GM12891 (cell line): ENCODE data around the gene PAQR5.

Experiments
- DNase-seq: peaks from one replicate; pipeline ENCODE4 v3.0.0; 2011; ENCODE audit warnings: low spot score; ENCODE audit not compliant: insufficient read length
- FAIRE-seq: peaks from 2 replicates; lab custom pipeline; 2011; peaks lifted over from hg19 to GRCh38; lab: Jason Lieb, UNC
- PAX5 ChIP-seq: IDR thresholded peaks from 2 replicates; pipeline ENCODE4 v1.6.1; 2011; ENCODE audit warnings: low read length, moderate library complexity, mild to moderate bottlenecking; ENCODE audit not compliant: insufficient read depth, severe bottlenecking
- POLR2A ChIP-seq: IDR thresholded peaks from 2 replicates; pipeline ENCODE4 v1.6.1; 2011; ENCODE audit warnings: low read depth, low read length, control low read depth
- POLR2AphosphoS5 ChIP-seq: IDR thresholded peaks from 2 replicates; pipeline ENCODE4 v1.6.1; 2011; ENCODE audit warnings: low read depth, low read length, control low read depth
- POU2F2 ChIP-seq: IDR thresholded peaks from 2 replicates; pipeline ENCODE4 v1.6.1; 2011; ENCODE audit warnings: low read depth, mild to moderate bottlenecking, control low read depth, low read length, moderate library complexity
- SPI1 ChIP-seq: IDR thresholded peaks from 2 replicates; pipeline ENCODE4 v1.6.1; 2011; ENCODE audit warnings: low read depth, low read length, control low read depth
- TAF1 ChIP-seq: IDR thresholded peaks from 2 replicates; pipeline ENCODE4 v1.6.1; 2011; ENCODE audit warnings: low read depth, low read length, control low read depth

PAQR5 gene

GRCh38 chr15:69414701-69415167 is 116.0 kb downstream of the PAQR5 start:
- peak; percentile 30 for DNase-seq
- peak; percentile 78 for FAIRE-seq
- TF ChIP-seq TAF1 (no peak), SPI1 (no peak), POLR2A (no peak), POU2F2 (no peak), POLR2AphosphoS5 (no peak), PAX5 (no peak)

- TF ChIP-seq POLR2AphosphoS5 = no peak
- no peak for TF ChIP-seq SPI1
- TF ChIP-seq POLR2A = no peak
- TF ChIP-seq POU2F2 = no peak
- FAIRE-seq (no peak), DNase-seq (no peak)
Observed at GRCh38 chr15:69415381-69415780, 116.7 kb downstream of the PAQR5 start.

DNA sequence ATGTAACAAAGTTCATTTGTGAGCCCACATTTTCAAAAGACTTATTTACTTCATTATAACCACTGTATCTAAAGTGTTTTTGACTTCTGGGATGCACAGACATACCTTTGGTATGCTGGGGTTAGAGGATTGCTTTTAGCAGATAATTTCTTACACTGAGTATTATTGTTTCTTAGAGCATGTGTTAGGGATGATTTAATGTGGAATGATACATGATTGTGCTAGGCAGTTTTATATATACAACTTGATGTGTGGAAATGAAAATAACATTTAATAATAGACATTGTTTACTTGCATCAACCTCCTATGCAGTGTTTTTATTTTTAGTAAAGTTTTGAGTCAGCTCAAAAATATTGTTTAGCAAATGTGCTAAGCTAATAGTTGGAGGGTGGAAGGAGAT is 118.9 kb downstream of the PAQR5 start:
- DNase-seq = no peak
- no peak for FAIRE-seq
- TF ChIP-seq PAX5 (no peak), SPI1 (no peak), POLR2AphosphoS5 (no peak), POU2F2 (no peak), TAF1 (no peak), POLR2A (no peak)

GRCh38 chr15:69421498-69421897 is 122.8 kb downstream of the PAQR5 start:
- FAIRE-seq (no peak), DNase-seq (no peak)
- TF ChIP-seq SPI1 (no peak), POLR2AphosphoS5 (no peak), PAX5 (no peak), POLR2A (no peak), POU2F2 (no peak), TAF1 (no peak)

DNA sequence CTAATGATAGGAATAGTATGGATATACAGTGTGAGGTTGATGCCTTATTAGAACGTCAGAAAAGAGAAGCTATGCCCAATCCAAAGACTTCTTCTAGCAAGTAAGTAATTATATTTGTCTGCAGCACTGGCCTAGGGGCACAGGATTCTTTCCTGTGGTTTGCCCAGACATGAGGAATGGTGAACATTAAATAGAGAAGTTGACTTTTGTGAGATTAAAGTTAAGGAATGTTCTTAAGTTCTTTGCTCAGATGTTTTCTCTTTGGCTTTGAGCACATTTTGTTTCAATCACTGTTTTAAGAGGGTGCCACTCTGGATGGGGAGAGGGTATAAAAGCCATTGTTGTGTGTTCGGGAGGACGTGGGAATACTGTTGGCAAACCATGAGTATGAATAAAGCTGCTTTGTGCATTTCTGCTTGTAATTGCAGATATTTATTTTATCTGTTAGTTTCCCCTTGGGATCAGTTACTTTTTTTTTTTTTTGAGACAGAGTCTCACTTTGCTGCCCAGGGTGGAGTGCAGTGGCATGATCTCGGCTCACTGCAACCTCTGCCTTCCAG is 123.7 kb downstream of the PAQR5 start:
- TF ChIP-seq PAX5 (no peak), POLR2A (no peak), POLR2AphosphoS5 (no peak), POU2F2 (no peak), TAF1 (no peak), SPI1 (no peak)
- DNase-seq = no peak
- FAIRE-seq = no peak

DNA sequence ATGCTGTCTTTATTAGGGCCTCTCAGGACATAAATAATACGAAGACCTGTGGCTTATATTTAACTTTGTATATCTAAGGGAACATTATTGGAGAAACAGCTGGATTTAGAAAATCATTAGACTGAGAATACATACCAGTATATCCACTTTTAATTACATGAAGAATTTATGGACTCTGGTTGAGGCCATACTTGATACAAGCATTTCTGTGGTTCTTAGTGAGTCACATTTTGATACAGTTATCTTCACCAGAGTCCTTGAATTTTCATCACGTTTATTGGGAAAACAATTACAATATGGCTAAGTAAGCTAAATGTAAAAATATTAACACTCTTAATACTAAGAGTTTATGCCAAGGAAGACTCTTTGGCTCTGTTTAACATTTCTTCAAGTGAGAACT is 125.3 kb downstream of the PAQR5 start:
- TF ChIP-seq SPI1 (no peak), POU2F2 (no peak), TAF1 (no peak), POLR2AphosphoS5 (no peak), PAX5 (no peak), POLR2A (no peak)
- FAIRE-seq = no peak

GRCh38 chr15:69424748-69425413 is 126.2 kb downstream of the PAQR5 start:
- DNase-seq = no peak
- peak; percentile 28 for FAIRE-seq
- TF ChIP-seq POLR2AphosphoS5 (no peak), TAF1 (no peak), POLR2A (no peak), PAX5 (no peak), POU2F2 (no peak), SPI1 (no peak)

More for the DNA sequence above, 125.3 kb downstream of the PAQR5 start:
- no peak for DNase-seq

GRCh38 chr15:69433831-69434230 is 135.1 kb downstream of the PAQR5 start:
- no peak for DNase-seq
- no peak for FAIRE-seq
- TF ChIP-seq POU2F2 (no peak), POLR2AphosphoS5 (no peak), PAX5 (no peak), TAF1 (no peak), POLR2A (no peak), SPI1 (no peak)

GRCh38 chr15:69434238-69434637 is 135.5 kb downstream of the PAQR5 start:
- DNase-seq = no peak
- FAIRE-seq = no peak
- no peak for TF ChIP-seq POLR2A
- no peak for TF ChIP-seq SPI1
- TF ChIP-seq TAF1 = no peak
- TF ChIP-seq POU2F2 = no peak
- TF ChIP-seq PAX5 = no peak
- no peak for TF ChIP-seq POLR2AphosphoS5

GRCh38 chr15:69434679-69435078 is 136.0 kb downstream of the PAQR5 start:
- DNase-seq = no peak
- TF ChIP-seq SPI1 (no peak), POU2F2 (no peak), POLR2AphosphoS5 (no peak), TAF1 (no peak), POLR2A (no peak), PAX5 (no peak)
- FAIRE-seq = no peak
